ENCODE measurements around the gene B3GALT4. TPM values are rescaled to one million over a fixed set of nuclear protein-coding genes. Genes with fewer than 3 reads are reported as not detected.
A peak's percentile ranks its signal among the peaks of the same experiment; 100 is the strongest.

The B3GALT4 gene
- total and polyA plus RNA-seq, 2 of the 13 experiments (the other 11 are each of a cell fraction or from before 2014, with no cell fraction given) = 0.04 to 0.27 TPM

DNA sequence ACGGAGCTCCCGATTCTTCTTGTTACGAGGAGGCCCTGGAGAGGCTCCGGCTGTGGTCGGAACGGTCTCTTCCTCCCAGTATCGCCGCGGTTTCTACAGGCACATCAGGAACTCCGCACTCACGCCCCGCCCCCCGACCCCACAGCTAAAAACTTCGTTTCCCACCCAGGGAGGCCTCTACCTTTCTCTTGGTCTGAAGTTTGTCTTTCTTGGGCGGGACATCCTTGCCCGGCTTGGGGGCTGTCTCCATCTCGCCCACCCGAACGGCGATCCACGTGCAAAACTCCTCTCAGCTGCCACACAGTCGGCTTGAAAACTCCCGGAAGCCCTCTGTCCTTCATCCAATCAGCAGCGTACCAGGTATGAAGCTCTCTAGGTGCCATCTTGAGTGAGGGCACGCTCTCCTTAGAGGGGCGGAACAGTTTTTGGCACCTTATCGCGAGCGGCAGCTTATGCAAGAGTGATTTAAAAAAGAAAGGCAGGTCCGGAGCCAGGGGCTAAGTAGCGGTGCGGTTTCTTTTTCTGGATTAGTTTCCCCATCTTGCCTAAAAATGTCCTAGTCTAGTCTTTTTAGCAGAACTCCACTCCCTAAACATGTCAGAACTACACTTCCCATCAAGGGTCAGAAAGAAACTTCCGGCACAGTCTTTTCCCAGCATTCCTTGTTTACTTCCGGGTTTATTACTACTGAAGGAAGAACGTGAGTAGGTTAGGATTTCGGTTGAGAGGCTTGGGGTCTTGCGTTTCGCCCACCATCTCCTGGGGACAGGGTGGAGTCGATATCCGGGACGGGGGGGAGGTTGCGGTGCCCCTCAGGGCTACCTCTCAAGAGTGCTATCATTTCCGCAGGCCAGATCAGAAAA lies 12.2 kb downstream of the B3GALT4 start, which contains the start of the genes PFDN6 and WDR46 (continued):
- TF ChIP-seq ZFP90 (CRISPR knock-in tag; IDR thresholded peaks at IDR 0.05; ENCODE audit: borderline replicate concordance) (no peak), ATM (IDR thresholded peaks at IDR 0.05; ENCODE audit: borderline replicate concordance) (no peak), NFE2L2 (IDR thresholded peaks at IDR 0.05; ENCODE audit: low read length) (no peak), ZSCAN9 (CRISPR knock-in tag; IDR thresholded peaks at IDR 0.05; ENCODE audit: borderline replicate concordance) (no peak), ISX (CRISPR knock-in tag; conservative IDR thresholded peaks at IDR 0.05) (no peak), HMG20B (CRISPR knock-in tag; conservative IDR thresholded peaks at IDR 0.05) (no peak), ZSCAN25 (CRISPR knock-in tag; IDR thresholded peaks at IDR 0.05) (no peak; the same call in 1 of the 2 replicates), WIZ (CRISPR knock-in tag; IDR thresholded peaks at IDR 0.05) (no peak), ZNF777 (CRISPR knock-in tag; IDR thresholded peaks at IDR 0.05) (no peak), ATF1 (CRISPR knock-in tag; IDR thresholded peaks at IDR 0.05) (peak; percentile 83), FOXK1 (CRISPR knock-in tag; IDR thresholded peaks at IDR 0.05; ENCODE audit: borderline replicate concordance, low read depth) (peak; percentile 100), PHB2 (IDR thresholded peaks at IDR 0.05; ENCODE audit: partially characterized antibody) (no peak), FOXO1 (CRISPR knock-in tag; IDR thresholded peaks at IDR 0.05) (no peak), PHF20 (CRISPR knock-in tag; IDR thresholded peaks at IDR 0.05) (peak; percentile 95), HNRNPL (IDR thresholded peaks at IDR 0.05; ENCODE audit: low read depth, low read length) (no peak)
- TF ChIP-seq, protein P1, sequence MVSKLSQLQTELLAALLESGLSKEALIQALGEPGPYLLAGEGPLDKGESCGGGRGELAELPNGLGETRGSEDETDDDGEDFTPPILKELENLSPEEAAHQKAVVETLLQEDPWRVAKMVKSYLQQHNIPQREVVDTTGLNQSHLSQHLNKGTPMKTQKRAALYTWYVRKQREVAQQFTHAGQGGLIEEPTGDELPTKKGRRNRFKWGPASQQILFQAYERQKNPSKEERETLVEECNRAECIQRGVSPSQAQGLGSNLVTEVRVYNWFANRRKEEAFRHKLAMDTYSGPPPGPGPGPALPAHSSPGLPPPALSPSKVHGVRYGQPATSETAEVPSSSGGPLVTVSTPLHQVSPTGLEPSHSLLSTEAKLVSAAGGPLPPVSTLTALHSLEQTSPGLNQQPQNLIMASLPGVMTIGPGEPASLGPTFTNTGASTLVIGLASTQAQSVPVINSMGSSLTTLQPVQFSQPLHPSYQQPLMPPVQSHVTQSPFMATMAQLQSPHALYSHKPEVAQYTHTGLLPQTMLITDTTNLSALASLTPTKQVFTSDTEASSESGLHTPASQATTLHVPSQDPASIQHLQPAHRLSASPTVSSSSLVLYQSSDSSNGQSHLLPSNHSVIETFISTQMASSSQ (IDR thresholded peaks at IDR 0.05; ENCODE audit: low read depth) = no peak; the same call in 1 of the 2 replicates
- TF ChIP-seq, protein P1 (CRISPR knock-in tag; IDR thresholded peaks at IDR 0.05; ENCODE audit: borderline replicate concordance) = peak; percentile 46; the same call in 1 of the 2 replicates
- TF ChIP-seq, protein P2, sequence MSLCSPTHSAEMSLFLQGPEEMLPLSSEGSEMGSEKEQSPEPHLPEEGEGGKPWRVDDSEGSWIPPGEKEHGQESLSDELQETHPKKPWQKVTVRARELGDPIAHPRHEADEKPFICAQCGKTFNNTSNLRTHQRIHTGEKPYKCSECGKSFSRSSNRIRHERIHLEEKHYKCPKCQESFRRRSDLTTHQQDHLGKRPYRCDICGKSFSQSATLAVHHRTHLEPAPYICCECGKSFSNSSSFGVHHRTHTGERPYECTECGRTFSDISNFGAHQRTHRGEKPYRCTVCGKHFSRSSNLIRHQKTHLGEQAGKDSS (CRISPR knock-in tag; IDR thresholded peaks at IDR 0.05; ENCODE audit: borderline replicate concordance, low read depth) = peak; percentile 66; the same call in 1 of the 2 replicates
- TF ChIP-seq, protein P3, sequence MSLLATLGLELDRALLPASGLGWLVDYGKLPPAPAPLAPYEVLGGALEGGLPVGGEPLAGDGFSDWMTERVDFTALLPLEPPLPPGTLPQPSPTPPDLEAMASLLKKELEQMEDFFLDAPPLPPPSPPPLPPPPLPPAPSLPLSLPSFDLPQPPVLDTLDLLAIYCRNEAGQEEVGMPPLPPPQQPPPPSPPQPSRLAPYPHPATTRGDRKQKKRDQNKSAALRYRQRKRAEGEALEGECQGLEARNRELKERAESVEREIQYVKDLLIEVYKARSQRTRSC (CRISPR knock-in tag; IDR thresholded peaks at IDR 0.05; ENCODE audit: low read depth) = 0 out of 2 replicates have a peak, but pooled peaks have one; percentile 50
- TF ChIP-seq, protein P4, sequence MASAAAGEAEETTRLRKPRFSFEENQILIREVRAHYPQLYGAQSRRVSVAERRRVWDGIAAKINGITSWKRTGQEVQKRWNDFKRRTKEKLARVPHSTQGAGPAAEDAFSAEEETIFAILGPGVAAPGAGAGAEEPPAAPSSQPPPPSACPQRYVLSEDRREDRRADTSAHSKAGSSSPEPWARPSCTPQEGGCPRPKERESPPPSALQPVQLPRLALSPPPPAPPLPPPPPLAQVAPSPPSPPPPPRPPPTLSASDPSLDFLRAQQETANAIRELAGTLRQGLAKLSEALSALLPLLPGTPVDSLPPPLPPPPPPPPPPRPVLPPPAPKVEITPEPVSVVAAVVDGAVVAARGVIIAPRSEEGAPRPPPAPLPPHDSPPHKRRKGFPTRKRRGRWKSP (CRISPR knock-in tag; IDR thresholded peaks at IDR 0.05) = no peak
- TF ChIP-seq, protein P5, sequence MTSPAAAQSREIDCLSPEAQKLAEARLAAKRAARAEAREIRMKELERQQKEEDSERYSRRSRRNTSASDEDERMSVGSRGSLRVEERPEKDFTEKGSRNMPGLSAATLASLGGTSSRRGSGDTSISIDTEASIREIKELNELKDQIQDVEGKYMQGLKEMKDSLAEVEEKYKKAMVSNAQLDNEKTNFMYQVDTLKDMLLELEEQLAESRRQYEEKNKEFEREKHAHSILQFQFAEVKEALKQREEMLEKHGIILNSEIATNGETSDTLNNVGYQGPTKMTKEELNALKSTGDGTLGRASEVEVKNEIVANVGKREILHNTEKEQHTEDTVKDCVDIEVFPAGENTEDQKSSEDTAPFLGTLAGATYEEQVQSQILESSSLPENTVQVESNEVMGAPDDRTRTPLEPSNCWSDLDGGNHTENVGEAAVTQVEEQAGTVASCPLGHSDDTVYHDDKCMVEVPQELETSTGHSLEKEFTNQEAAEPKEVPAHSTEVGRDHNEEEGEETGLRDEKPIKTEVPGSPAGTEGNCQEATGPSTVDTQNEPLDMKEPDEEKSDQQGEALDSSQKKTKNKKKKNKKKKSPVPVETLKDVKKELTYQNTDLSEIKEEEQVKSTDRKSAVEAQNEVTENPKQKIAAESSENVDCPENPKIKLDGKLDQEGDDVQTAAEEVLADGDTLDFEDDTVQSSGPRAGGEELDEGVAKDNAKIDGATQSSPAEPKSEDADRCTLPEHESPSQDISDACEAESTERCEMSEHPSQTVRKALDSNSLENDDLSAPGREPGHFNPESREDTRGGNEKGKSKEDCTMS (CRISPR knock-in tag; conservative IDR thresholded peaks at IDR 0.05) = no peak
